T-helper 17 cell (primary cell): ENCODE data around the gene PDS5B. TPM values are rescaled to one million over a fixed set of nuclear protein-coding genes. Genes with fewer than 3 reads are reported as not detected.
A peak's percentile ranks its signal among the peaks of the same experiment; 100 is the strongest.
"Not testable (repeated sequence)": the region's sequence is repeated elsewhere in the genome, so short reads cannot be mapped to it uniquely, and the experiment has no call there.

Experiments
- ATAC-seq: fragments of 150-1000 bp; cut with Tn5 transposase; 2 replicates; pipeline ENCODE4 v1.10.0; 2021; ENCODE audit warnings: mild to moderate bottlenecking, moderate library complexity
- DNase-seq, 3 donors: peaks; one replicate each; pipeline versions ENCODE4 v3.0.0 to v3.0.0-alpha.2; 2020 to 2021
- H3K9me3 ChIP-seq: one replicate; pipeline ENCODE4 v1.7.0; 2013; ENCODE audit warnings: low read length, mild to moderate bottlenecking; ENCODE audit not compliant: control insufficient read depth, poor library complexity, severe bottlenecking
- H3K27ac Mint-ChIP-seq: one replicate; pipeline ENCODE4 v1.8.0; 2022; ENCODE audit warnings: mild to moderate bottlenecking, moderate library complexity, mixed read lengths
- H3K27me3 Mint-ChIP-seq: one replicate; pipeline ENCODE4 v1.8.0; 2022; ENCODE audit warnings: mixed read lengths
- H3K36me3 Mint-ChIP-seq: one replicate; pipeline ENCODE4 v1.8.0; 2022; ENCODE audit warnings: low read depth, mixed read lengths
- H3K4me1 Mint-ChIP-seq: one replicate; pipeline ENCODE4 v1.8.0; 2022; ENCODE audit warnings: mild to moderate bottlenecking, mixed read lengths
- H3K4me3 Mint-ChIP-seq: one replicate; pipeline ENCODE4 v1.8.0; 2022; ENCODE audit warnings: mild to moderate bottlenecking, moderate library complexity, mixed read lengths
- total RNA-seq, 4 donors: library from RNA in 2 of 4; stranded (reverse) in 2 of 4; gene quantifications; one replicate each; pipeline ENCODE4 v1.2.3 and lab custom pipeline; 2022 to 2026

PDS5B gene
- total RNA-seq, 2 donors from 2014 or later: 39.2 to 46.7 TPM

DNA sequence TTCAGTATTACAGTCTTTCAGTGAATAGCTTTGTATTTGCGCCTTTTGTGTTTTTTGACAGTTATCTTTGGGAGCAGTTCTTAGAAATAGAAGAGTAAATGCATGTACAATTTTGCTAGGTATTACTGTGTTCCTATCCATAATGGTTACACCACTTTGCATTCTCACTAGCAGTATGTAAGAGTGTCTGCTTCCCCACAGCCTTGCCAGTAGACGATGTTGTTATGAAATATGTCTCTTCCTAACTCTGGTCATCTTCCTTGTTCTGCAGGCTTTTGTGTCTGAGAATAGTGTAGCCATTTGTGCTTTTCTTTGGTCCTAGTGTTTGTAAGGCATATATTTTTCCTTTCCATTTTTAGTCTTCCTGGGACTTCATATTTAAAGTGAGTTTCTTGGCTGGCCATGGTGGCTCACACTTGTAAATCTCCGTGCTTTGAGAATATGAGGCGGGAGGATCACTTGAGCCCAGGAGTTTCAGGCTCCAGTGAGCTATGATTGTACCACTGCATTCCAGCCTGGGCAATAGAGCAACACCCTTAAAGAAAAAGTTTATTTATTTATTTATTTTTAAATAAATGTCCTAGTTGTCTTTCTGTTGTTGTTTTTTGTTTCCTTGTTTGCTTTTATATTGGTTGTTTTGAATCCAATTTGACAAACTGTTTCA lies 140.3 kb downstream of the PDS5B start:
- DNase-seq (no peak), ATAC-seq (no peak)
- H3K9me3 ChIP-seq: no peaks in the 10 kb centered on the region
- Mint-ChIP-seq H3K4me3 (no peak overlapping the region), H3K4me1 (peaks cover 24% of the 10 kb centered on the region), H3K27me3 (no peaks in the 10 kb centered on the region), H3K27ac (no peak overlapping the region), H3K36me3 (peaks cover 7% of the 10 kb centered on the region)

DNA sequence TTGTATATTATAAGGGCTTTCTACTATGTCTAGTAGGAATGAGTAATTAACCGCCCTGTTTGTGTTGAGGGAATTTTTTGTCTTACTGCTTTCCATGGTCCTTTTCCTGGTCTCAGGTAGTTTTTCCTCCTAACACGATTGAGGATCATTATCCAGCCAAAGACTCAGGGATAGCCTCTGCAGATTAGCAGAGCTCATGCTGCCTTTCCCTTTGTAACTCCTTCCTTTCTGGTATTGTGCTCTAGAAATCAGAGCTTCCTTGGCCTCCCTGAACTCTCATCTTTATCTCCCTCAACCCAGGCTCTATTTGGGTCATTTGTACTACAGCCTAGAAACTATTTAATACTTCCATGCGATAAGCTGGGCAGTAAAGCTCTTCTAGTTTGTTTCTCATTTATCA lies 142.1 kb downstream of the PDS5B start:
- DNase-seq: no peak
- no peak for ATAC-seq
- Mint-ChIP-seq H3K36me3 (peaks cover 5% of the 10 kb centered on the region), H3K4me1 (peaks cover 22% of the 10 kb centered on the region), H3K27me3 (no peaks in the 10 kb centered on the region), H3K4me3 (no peak overlapping the region), H3K27ac (peak overlapping the region; percentile 12)
- no peaks in the 10 kb centered on the region for H3K9me3 ChIP-seq

DNA sequence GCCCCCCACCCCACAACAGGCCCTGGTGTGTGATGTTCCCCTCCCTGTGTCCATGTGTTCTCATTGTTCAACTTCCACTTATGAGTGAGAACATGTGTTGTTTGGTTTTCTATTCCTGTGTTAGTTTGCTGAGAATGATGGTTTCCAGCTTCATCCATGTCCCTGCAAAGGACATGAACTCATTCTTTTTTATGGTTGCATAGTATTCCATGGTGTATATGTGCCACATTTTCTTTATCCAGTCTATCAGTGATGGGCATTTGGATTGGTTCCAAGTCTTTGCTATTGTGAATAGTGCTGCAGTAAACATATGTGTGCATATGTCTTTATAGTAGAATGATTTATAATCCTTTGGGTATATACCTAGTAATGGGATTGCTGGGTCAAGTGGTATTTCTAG lies 142.8 kb downstream of the PDS5B start:
- H3K4me1 Mint-ChIP-seq: peaks cover 23% of the 10 kb centered on the region
- not testable (repeated sequence) for ATAC-seq, H3K27me3 Mint-ChIP-seq, DNase-seq, H3K4me3 Mint-ChIP-seq, H3K27ac Mint-ChIP-seq, H3K36me3 Mint-ChIP-seq, H3K9me3 ChIP-seq

DNA sequence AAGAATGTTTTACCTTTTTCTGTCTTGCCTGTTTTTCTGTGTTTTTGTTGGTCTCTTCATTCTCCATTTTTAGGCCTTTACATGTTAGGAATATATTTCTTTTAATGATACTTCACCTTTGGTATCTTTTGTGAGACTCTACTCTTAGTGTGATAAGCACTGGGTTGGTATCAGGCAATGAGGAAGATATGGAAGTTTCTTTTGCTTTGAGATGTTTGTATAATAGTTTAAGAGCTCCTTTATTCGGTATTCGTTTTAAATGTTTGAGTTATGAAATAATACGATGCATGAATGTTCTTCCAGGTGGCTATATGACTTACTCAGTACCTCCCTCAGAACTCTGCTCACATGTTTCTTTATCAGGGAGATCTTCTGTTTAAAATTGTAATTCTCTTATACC lies 144.8 kb downstream of the PDS5B start:
- ATAC-seq (no peak), DNase-seq (no peak)
- H3K4me1 Mint-ChIP-seq: peaks cover 29% of the 10 kb centered on the region
- peak overlapping the region; percentile 91 for H3K27ac Mint-ChIP-seq
- H3K36me3 Mint-ChIP-seq: peaks cover 3% of the 10 kb centered on the region
- no peak overlapping the region for H3K4me3 Mint-ChIP-seq
- H3K27me3 Mint-ChIP-seq: no peaks in the 10 kb centered on the region
- H3K9me3 ChIP-seq: no peaks in the 10 kb centered on the region

DNA sequence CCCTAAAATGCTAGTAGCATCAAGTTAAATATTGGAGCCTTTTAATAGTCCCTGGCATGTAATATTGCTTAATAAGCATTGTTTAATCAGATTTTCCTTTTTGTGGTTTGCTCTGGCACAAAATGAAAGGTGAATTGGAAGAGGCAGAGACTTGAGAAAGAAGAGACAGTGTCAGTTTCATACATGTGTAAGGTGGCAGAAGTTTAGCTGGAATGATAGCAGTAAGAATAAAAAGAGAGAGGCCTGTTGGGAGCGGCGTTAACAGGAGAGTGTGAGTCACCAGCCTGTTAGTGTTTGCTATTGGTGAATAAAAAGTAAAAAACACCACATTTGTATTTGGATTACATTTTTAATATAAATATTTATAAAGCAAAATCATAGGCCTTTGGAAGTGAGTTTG lies 145.3 kb downstream of the PDS5B start:
- H3K9me3 ChIP-seq: no peaks in the 10 kb centered on the region
- DNase-seq (no peak), ATAC-seq (no peak)
- H3K36me3 Mint-ChIP-seq: peaks cover 4% of the 10 kb centered on the region
- H3K4me1 Mint-ChIP-seq: peaks cover 34% of the 10 kb centered on the region
- H3K27ac Mint-ChIP-seq: peak overlapping the region; percentile 91
- peak overlapping the region; percentile 31 for H3K4me3 Mint-ChIP-seq
- no peaks in the 10 kb centered on the region for H3K27me3 Mint-ChIP-seq

DNA sequence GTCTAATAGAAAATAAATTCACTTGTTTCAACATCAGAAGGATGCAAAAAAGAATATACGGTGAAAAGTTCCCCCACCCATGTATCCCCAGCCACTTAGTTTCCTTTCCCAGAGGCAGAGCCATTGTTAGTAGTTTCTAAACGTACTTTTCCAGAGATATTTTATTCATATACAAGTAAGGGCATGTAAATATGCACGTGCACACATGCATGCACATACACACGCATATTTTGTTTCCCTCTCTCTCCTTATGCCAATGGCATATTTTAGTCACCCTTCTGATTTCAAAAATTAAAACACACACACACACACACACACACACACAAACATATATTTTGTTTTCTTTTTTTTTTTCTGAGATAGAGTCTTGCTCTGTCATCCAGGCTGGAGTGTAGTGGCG lies 147.4 kb downstream of the PDS5B start:
- no peaks in the 10 kb centered on the region for H3K9me3 ChIP-seq
- Mint-ChIP-seq H3K36me3 (peaks cover 2% of the 10 kb centered on the region), H3K4me3 (no peak overlapping the region), H3K27me3 (no peaks in the 10 kb centered on the region), H3K4me1 (peaks cover 40% of the 10 kb centered on the region), H3K27ac (peak overlapping the region; percentile 82)
- no peak for DNase-seq
- no peak for ATAC-seq

DNA sequence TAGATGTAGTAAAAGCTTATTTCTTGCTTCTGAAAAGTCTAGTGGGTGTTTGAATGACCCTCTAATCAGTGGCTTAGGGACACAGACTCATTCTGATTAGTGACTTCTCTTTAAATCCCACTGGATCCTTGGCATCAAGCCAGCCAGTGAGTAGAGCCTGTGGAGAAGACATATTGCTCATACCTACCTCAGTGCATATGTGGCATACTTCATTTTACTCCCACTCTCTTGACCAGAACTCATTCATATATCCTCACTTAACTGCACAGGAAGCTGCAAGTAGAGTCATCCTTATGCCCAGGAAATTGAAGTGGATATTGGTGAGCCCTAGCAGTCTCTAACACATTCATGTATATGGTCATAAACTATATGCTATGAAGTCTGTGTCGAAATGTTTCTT lies 148.3 kb downstream of the PDS5B start:
- Mint-ChIP-seq H3K27me3 (no peaks in the 10 kb centered on the region), H3K4me3 (no peak overlapping the region), H3K36me3 (peaks cover 2% of the 10 kb centered on the region), H3K4me1 (peaks cover 40% of the 10 kb centered on the region), H3K27ac (peak overlapping the region; percentile 82)
- H3K9me3 ChIP-seq: no peaks in the 10 kb centered on the region
- DNase-seq (no peak), ATAC-seq (no peak)

DNA sequence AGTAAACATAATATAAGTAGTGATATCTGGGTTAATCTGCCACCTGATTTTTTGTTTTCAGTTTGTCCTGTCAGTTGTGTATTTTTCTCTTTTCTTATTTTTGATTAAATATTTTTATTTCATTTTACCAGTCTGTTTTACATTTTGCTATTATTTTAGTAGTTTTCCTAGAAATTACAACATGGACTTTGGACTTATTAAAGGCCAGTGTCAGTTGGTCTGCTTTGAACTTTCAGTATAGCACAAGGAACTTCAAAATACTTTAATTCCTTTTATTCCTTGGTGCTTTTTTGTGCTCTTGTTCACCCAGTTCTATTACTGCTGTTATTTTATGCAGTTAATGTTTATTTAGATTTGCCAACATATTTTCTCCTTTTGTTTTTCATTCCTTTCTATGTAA lies 149.6 kb downstream of the PDS5B start:
- ATAC-seq (no peak), DNase-seq (no peak)
- Mint-ChIP-seq H3K27me3 (no peaks in the 10 kb centered on the region), H3K36me3 (peaks cover 2% of the 10 kb centered on the region), H3K27ac (peak overlapping the region; percentile 98), H3K4me3 (peak overlapping the region; percentile 87), H3K4me1 (peaks cover 37% of the 10 kb centered on the region)
- no peaks in the 10 kb centered on the region for H3K9me3 ChIP-seq

DNA sequence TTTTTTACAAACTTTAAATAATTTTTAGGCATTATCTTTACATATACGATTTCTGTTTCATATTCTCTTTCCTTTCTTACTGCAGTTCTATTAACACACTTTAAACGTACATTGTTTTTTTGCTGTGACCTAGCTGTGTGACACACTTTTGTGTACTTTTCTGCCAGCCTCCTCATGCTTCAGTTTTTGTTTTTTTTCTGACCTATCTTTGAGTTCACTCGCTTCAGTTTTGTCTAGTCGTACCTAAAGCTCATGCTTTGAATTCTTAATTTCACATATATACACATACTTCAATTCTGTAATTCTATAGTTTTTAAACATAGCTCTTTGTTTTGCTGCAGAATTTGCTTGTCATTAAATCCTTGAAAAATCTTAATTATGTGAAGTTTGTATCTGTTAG lies 150.4 kb downstream of the PDS5B start:
- Mint-ChIP-seq H3K27me3 (no peaks in the 10 kb centered on the region), H3K4me1 (peaks cover 30% of the 10 kb centered on the region), H3K27ac (peak overlapping the region; percentile 98), H3K4me3 (peak overlapping the region; percentile 87), H3K36me3 (peaks cover 2% of the 10 kb centered on the region)
- DNase-seq: no peak
- no peaks in the 10 kb centered on the region for H3K9me3 ChIP-seq
- ATAC-seq: peak; percentile 55

DNA sequence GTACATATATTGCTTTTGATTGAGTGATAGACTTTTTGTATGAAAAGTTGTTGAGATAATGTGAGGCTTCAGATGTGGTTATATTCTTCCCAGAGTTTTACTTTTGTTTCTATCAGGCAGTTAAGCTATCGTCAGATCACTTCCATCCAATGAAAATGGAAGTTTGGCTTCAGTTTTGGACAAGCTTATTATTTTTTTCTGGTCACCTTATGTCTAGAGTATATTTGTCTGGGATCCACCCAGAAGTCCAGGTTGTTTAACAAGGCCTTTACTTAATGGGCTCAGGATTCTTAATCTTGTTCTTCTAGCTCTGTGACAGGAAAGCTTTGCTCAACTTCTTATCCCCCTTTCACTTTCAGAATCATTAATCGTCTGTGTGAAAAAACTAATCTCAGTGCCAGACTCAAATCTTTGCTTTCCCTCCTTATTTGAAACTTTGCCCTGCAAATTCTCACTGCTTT lies 150.9 kb downstream of the PDS5B start:
- peaks cover 2% of the 10 kb centered on the region for H3K36me3 Mint-ChIP-seq
- no peak for DNase-seq

DNA sequence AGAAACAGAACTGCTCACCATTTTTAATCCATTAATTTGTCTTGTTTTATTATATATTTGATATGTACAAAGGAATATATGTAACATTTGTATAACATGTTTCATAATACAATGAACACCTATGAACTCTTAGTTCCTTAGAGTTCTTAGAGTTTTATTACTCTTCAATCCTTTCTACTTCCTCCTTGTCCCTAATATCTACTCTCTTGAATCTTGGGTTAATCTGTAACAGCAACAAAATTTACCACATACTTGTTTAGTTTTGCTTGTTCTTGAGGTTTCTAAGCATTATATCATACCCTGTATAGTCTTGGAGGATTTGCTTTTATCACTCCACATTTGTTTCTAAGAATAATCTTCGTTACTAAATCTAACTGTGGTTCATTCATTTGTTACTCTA lies 151.4 kb downstream of the PDS5B start:
- Mint-ChIP-seq H3K4me1 (peaks cover 29% of the 10 kb centered on the region), H3K27me3 (no peaks in the 10 kb centered on the region), H3K4me3 (peak overlapping the region; percentile 87)

More for the DNA sequence above, 150.9 kb downstream of the PDS5B start:
- H3K27me3 Mint-ChIP-seq: no peaks in the 10 kb centered on the region
- H3K27ac Mint-ChIP-seq: peak overlapping the region; percentile 98
- peak overlapping the region; percentile 87 for H3K4me3 Mint-ChIP-seq
- peak; percentile 90 for ATAC-seq
- H3K4me1 Mint-ChIP-seq: peaks cover 29% of the 10 kb centered on the region
- H3K9me3 ChIP-seq: no peaks in the 10 kb centered on the region

DNA sequence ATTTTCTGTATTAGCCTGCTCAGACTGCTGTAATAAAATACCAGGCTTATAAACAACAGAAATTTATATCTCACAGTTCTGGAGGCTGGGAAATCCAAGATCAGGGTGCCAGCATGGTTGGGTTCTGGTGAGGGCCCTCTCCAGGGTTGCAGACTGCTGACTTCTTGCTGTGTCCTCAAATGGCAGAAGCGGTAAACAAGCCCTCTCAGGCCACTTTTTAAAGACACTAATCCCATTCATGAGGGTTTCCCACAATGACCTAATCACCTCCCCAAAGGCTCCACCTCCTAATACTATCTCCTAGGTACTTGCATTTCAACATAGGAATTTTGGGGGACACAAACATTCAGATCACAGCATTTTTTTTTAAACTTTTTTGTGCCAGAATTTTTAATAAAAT lies 159.3 kb downstream of the PDS5B start:
- peaks cover 6% of the 10 kb centered on the region for H3K36me3 Mint-ChIP-seq
- no peak overlapping the region for H3K27ac Mint-ChIP-seq

More for the DNA sequence above, 151.4 kb downstream of the PDS5B start:
- peaks cover 2% of the 10 kb centered on the region for H3K36me3 Mint-ChIP-seq
- peak overlapping the region; percentile 98 for H3K27ac Mint-ChIP-seq
- no peaks in the 10 kb centered on the region for H3K9me3 ChIP-seq
- ATAC-seq: peak; percentile 6
- no peak for DNase-seq

DNA sequence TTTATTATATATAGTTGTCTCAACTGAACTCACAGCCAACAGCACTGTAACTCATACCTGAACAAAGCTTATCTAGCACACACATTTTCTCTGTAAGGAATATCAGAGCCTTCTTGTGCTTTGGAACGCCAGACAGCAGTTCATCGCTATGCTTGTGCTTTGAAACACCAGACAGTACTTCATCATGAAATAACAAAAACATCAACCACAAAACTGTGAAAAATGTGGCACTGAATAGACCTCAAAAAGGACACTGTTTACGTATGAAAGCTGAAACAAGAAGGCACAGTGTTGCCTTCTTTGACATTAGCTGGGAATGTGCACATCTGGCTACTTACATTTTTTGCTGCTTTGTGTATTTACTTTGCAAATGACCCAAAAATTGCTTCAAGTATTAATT lies 160.2 kb downstream of the PDS5B start:
- DNase-seq: no peak
- peaks cover 6% of the 10 kb centered on the region for H3K36me3 Mint-ChIP-seq
- H3K27me3 Mint-ChIP-seq: no peaks in the 10 kb centered on the region
- no peaks in the 10 kb centered on the region for H3K9me3 ChIP-seq
- no peaks in the 10 kb centered on the region for H3K4me1 Mint-ChIP-seq
- no peak for ATAC-seq
- H3K27ac Mint-ChIP-seq: no peak overlapping the region
- no peak overlapping the region for H3K4me3 Mint-ChIP-seq

More for the DNA sequence above, 159.3 kb downstream of the PDS5B start:
- no peaks in the 10 kb centered on the region for H3K27me3 Mint-ChIP-seq
- no peaks in the 10 kb centered on the region for H3K9me3 ChIP-seq
- H3K4me1 Mint-ChIP-seq: no peaks in the 10 kb centered on the region
- no peak for ATAC-seq
- DNase-seq: no peak
- no peak overlapping the region for H3K4me3 Mint-ChIP-seq

DNA sequence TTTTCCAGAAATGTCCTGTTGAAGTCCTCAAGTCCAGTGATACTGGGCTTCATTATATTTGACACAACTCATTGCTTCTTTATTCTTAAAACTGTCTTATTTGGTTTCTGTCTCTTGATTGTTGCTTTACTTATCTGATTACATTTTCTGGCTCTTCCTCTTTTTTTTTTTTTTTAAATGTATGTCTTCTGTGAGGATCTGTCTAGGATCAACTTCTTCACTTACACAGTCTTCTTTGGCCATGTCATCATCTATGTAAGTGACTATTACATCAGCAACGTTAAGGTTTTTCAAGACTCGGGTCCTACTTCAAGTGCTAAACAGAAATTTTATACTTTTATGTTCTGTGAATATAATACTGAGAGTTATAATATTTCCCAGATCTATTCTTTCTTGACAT lies 162.1 kb downstream of the PDS5B start:
- peak overlapping the region; percentile 49 for H3K27ac Mint-ChIP-seq
- H3K9me3 ChIP-seq: no peaks in the 10 kb centered on the region
- no peak overlapping the region for H3K4me3 Mint-ChIP-seq
- peaks cover 6% of the 10 kb centered on the region for H3K36me3 Mint-ChIP-seq
- no peak for ATAC-seq
- H3K27me3 Mint-ChIP-seq: no peaks in the 10 kb centered on the region
- no peaks in the 10 kb centered on the region for H3K4me1 Mint-ChIP-seq
- no peak for DNase-seq
